PC-9 (cell line): ENCODE data around the gene MCM8.

Source experiments
- EZH2 ChIP-seq: fragments of 200-600 bp; sonication (generic); IDR thresholded peaks from 2 replicates; pipeline ENCODE4 v1.8.0; 2017; ENCODE audit warnings: antibody characterized with exemption, low read depth
- TF ChIP-seq, protein P1 (sequence below): fragments of 200-600 bp; sonication (generic); conservative IDR thresholded peaks from 2 replicates; pipeline ENCODE4 v1.6.1; 2017; ENCODE audit warnings: mixed run types, antibody characterized with exemption, mild to moderate bottlenecking, moderate library complexity

DNA sequence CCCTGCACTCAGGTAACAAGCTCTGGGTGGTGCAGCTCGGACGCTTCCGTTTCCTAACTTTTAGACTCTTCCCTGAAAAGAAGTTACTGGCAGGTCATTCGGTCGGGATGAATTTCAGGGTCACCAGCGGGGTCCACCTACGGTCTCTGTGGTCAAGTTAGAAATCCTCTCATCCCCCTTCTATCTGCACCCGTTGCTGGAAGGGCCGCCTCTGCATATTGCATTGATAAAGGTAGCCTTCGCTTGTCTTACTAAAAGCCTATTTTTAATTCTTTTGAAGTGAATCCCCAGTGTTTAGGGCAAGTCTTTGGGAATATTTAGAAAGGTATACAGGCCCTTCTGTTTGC, 56.1 kb downstream of the MCM8 start:
- TF ChIP-seq, protein P1, sequence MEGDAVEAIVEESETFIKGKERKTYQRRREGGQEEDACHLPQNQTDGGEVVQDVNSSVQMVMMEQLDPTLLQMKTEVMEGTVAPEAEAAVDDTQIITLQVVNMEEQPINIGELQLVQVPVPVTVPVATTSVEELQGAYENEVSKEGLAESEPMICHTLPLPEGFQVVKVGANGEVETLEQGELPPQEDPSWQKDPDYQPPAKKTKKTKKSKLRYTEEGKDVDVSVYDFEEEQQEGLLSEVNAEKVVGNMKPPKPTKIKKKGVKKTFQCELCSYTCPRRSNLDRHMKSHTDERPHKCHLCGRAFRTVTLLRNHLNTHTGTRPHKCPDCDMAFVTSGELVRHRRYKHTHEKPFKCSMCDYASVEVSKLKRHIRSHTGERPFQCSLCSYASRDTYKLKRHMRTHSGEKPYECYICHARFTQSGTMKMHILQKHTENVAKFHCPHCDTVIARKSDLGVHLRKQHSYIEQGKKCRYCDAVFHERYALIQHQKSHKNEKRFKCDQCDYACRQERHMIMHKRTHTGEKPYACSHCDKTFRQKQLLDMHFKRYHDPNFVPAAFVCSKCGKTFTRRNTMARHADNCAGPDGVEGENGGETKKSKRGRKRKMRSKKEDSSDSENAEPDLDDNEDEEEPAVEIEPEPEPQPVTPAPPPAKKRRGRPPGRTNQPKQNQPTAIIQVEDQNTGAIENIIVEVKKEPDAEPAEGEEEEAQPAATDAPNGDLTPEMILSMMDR: no peak
- TF ChIP-seq EZH2: no peak
